MG63 (cell line): Measurements from ENCODE around the gene LAGE3. TPM values are rescaled to one million over a fixed set of nuclear protein-coding genes. Genes with fewer than 3 reads are reported as not detected.
A peak's percentile ranks its signal among the peaks of the same experiment; 100 is the strongest.

Experiments used
- DNase-seq: peaks from one replicate; pipeline ENCODE4 v3.0.0-alpha.2; 2020
- H3K27me3 ChIP-seq: fragments of 250-450 bp; sonication (Bioruptor Pico); 2 replicates; pipeline ENCODE4 v1.5.1; 2020; ENCODE audit warnings: mild to moderate bottlenecking, moderate library complexity
- H3K36me3 ChIP-seq: fragments of 250-450 bp; sonication (Bioruptor Pico); 2 replicates; pipeline ENCODE4 v1.5.1; 2020; ENCODE audit warnings: mild to moderate bottlenecking, moderate library complexity
- H3K4me3 ChIP-seq: fragments of 250-450 bp; sonication (Bioruptor Pico); 2 replicates; pipeline ENCODE4 v1.5.1; 2020; ENCODE audit warnings: mild to moderate bottlenecking, moderate library complexity
- H3K9me3 ChIP-seq: fragments of 250-450 bp; sonication (Bioruptor Pico); 2 replicates; pipeline ENCODE4 v1.5.1; 2020; ENCODE audit warnings: mild to moderate bottlenecking, moderate library complexity
- total RNA-seq: library from RNA; depleted of rRNA; stranded (reverse); fragments of >200 nt; shearing (Covaris generic); gene quantifications from 2 replicates; pipeline ENCODE4 v1.2.3, GENCODE V29; 2014; ENCODE audit warnings: low replicate concordance; rRNA removed

Gene LAGE3
- 20.5 and 25.7 TPM in 2 replicates for total RNA-seq

GRCh38 chrX:154478728-154479622 lies at the start of gene LAGE3:
Gene LAGE3 (minus strand): TSS chrX:154479281. CDS start chrX:154478915, 366 bp downstream.
- Histone ChIP-seq H3K36me3 (0 out of 2 replicates have a peak, but pooled peaks cover under 1% of the 10 kb centered on the region), H3K27me3 (no peaks in the 10 kb centered on the region), H3K9me3 (no peaks in the 10 kb centered on the region), H3K4me3 (peak within 1 kb of the TSS; percentile 48)
- DNase-seq: peak; percentile 84

DNA sequence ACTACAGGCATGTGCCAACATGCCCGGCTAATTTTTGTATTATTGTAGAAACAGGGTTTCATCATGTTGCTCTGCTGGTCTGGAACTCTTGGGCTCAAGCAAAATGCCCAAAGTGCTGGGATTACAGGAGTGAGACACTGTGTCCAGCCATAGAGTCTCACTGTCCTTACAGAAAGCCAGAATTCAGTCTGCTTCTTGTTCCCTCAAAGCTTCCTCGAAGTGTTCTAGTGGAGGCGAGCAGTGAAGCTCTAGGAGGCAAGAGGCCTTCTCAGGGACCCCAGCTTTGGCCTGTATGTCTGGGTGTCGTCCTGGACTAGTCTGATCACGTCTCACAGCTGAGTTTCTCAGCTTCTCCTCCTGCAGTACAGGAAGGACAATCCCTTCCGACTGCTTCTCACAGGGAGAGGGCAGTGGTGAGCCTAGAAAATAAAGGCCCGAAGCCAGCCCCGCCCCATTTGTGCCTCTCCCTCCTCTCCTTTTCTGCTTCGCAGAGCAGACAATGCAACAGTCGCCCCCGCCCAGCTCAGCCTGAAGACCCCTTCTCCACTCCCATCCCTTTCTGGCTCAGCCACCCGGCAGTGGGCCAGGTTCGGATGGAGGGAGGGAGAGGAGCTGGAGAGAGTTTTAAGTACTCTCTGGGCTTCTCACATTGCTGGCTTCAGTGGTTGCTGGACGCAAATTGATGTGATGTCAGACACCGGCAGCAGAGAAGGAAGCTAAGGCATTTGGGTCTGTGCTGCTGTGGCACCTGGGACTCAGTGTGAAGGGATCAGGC lies 48.0 kb upstream of the LAGE3 start:
- DNase-seq: peak; percentile 75
- H3K36me3 ChIP-seq: no peaks in the 10 kb centered on the region
- no peaks in the 10 kb centered on the region for H3K27me3 ChIP-seq
- no peak overlapping the region for H3K4me3 ChIP-seq
- no peaks in the 10 kb centered on the region for H3K9me3 ChIP-seq

DNA sequence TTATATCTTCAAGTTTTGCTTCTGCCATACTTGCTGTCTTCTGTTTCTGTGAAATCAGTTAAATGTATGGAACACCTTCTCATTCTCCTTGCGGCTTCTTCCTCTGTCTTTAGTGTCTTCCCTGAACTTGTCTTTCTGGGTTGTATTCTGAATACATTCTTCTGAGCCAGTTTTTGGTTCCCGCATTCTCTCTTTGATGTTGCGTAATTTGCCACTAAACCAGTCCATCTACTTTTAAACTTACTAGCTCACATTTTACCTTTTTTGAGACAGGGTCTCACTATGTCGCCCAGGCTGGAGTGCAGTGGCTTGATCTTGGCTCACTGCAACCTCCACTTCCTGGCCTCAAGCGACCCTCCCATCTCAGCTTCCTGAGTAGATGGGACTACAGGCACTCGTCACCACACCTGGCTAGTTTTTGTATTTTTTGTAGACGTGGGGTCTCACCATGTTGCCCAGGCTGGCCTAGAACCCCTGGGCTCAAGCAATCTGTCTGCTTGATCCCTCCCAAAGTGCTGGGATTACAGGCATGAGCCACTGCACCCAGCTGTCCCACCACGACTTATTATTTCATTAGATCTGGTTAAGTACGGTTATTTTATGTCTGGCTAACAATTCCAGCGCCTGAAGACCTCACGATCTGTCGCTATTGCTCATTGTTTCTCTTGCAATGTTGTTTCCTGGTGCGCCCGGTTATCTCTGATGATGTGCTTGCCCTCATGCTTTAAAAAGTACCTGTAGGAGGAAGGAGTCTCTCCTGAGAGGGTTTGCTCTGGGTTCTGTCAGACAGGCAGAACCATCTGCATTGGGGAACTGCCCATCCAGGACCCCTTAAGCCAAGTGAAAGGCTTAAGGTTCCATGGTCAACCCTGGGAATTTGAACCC lies 46.8 kb upstream of the LAGE3 start:
- H3K4me3 ChIP-seq: no peak overlapping the region
- H3K36me3 ChIP-seq: no peaks in the 10 kb centered on the region
- no peaks in the 10 kb centered on the region for H3K27me3 ChIP-seq
- H3K9me3 ChIP-seq: no peaks in the 10 kb centered on the region
- DNase-seq: no peak

GRCh38 chrX:154519389-154519788 lies 40.3 kb upstream of the LAGE3 start:
- no peak for DNase-seq
- no peaks in the 10 kb centered on the region for H3K36me3 ChIP-seq
- H3K27me3 ChIP-seq: no peaks in the 10 kb centered on the region
- H3K4me3 ChIP-seq: no peak overlapping the region
- no peaks in the 10 kb centered on the region for H3K9me3 ChIP-seq

GRCh38 chrX:154517101-154517781 lies 38.2 kb upstream of the LAGE3 start:
- no peaks in the 10 kb centered on the region for H3K27me3 ChIP-seq
- H3K36me3 ChIP-seq: no peaks in the 10 kb centered on the region
- no peak for DNase-seq
- H3K9me3 ChIP-seq: no peaks in the 10 kb centered on the region
- H3K4me3 ChIP-seq: no peak overlapping the region

DNA sequence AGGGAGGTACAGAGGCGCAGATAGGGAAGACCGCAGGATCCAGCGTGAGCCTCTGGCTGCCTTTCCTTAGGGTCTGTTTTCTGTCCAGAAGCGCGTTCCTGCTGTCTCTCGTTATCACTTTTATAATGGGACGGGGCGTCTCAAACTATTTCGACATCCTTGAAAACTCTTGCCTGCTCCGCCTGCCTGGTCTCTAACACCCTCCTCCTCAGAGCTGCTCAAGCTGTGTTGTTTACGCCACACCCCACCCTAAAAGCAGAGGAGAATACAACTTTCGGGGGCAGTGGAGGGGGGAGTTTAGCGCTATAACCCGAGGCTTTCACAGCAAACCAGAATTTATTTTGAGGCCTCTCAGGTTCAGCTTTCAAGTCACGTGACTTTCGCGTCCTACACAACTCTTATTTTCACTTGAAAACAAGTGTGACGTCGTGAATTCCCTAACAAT lies 37.6 kb upstream of the LAGE3 start:
- DNase-seq: no peak
- peak overlapping the region; percentile 61 for H3K4me3 ChIP-seq
- no peaks in the 10 kb centered on the region for H3K9me3 ChIP-seq
- H3K36me3 ChIP-seq: no peaks in the 10 kb centered on the region
- H3K27me3 ChIP-seq: no peaks in the 10 kb centered on the region

DNA sequence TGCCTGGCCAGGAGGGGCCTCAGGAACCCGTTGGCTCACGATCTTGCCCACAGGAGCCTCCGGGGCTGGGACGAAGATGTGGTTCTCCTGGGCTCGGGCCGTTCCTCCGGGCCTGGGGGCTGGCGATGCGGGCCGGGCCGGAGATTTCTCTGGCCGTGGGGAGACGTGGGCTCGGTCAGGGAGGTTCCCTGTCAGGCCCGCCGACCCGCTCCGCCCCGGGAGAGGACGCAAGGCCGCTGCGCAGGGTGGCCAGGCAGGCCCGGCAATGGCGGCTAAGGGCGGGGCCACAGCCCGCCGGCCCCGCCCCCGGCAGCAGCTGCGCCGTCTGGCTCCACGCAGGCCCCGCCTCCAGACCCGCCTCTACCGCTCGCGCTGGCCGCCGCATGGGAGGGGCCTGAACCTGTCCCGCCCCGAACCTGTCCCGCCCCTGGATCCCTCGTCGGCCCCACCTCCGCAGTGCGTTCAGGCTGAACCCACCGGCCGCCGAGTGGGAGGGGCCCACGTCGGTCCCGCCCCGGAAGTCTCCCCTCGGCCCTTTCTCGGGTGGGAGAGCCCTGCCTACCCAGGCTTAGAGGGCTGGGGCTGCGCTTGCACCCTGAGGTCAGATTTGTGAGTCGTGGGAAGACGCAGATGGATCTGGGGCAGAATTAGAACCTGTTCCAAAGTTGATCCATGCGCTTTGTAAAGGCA lies 37.0 kb upstream of the LAGE3 start, which contains the start of gene FAM3A:
FAM3A (minus strand) TSS at position 267 of the 690 bp plus-strand sequence. CDS start 460 bp downstream, outside the sequence.
- H3K36me3 ChIP-seq: no peaks in the 10 kb centered on the region
- no peaks in the 10 kb centered on the region for H3K9me3 ChIP-seq
- DNase-seq: peak; percentile 86
- H3K4me3 ChIP-seq: peak within 1 kb of the TSS; percentile 61
- no peaks in the 10 kb centered on the region for H3K27me3 ChIP-seq

DNA sequence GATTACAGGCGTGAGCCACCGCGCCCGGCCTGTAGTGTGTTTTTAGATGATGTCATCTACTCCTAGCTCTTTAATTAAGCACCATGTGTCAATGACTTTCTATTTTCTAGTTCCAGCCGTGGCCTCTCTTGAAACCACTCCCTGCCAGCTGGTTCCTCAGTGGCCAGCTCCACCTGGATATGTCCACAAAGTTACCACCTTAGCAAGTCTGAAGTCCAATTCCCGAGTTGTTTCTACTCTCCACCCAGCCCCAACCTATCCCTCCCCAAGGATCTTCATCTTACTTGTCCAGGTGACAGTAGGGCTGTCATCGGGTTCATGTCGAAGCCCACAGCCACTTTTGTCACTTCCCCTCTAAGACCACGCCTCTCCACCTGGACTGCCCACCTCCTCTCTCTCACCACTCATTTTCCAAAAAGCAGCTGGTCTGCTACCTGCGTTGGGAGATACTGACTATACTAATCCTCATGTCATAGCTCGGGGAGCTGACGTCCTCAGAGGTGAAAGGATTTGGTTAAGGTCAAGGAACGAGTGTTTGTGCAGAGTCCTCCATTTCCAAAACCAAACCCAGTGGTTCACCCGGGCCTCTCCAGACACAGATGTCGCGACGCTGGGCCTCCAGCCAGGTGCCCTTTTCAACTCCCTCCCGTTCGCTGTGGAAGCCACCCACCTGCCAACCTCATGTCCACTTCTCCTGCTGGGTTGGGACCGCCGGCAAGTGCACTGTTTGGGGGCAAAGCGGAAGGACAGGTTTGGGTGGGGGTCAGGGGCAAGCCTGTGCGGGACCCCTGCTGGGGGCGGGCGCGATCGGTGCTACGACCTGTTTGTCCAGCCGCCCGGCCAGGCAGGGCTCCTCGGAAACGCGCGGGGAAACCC lies 36.2 kb upstream of the LAGE3 start:
- H3K27me3 ChIP-seq: no peaks in the 10 kb centered on the region
- no peak for DNase-seq
- H3K4me3 ChIP-seq: peak overlapping the region; percentile 61
- H3K9me3 ChIP-seq: no peaks in the 10 kb centered on the region
- no peaks in the 10 kb centered on the region for H3K36me3 ChIP-seq

DNA sequence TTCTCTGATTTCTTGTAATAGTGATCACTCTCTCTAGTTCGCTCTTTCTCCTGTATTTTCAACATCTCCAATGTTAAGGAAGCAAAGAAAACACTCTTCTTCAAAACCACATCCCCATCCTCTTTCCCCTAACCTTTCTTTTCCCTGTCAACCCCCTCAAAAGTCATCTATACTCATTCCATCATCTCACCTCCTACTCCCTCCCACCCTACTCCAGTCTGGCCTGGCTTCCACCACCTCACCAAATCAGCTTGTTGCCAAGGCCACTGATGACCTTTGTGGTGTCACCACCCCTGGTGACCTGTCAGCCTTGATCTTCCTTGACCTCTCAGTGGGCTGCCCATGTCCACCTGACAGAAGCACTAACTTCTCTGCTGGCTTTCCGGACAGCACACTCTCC lies 34.6 kb upstream of the LAGE3 start:
- Histone ChIP-seq H3K27me3 (no peaks in the 10 kb centered on the region), H3K9me3 (no peaks in the 10 kb centered on the region), H3K36me3 (peaks cover 3% of the 10 kb centered on the region), H3K4me3 (no peak overlapping the region)
- DNase-seq: no peak

DNA sequence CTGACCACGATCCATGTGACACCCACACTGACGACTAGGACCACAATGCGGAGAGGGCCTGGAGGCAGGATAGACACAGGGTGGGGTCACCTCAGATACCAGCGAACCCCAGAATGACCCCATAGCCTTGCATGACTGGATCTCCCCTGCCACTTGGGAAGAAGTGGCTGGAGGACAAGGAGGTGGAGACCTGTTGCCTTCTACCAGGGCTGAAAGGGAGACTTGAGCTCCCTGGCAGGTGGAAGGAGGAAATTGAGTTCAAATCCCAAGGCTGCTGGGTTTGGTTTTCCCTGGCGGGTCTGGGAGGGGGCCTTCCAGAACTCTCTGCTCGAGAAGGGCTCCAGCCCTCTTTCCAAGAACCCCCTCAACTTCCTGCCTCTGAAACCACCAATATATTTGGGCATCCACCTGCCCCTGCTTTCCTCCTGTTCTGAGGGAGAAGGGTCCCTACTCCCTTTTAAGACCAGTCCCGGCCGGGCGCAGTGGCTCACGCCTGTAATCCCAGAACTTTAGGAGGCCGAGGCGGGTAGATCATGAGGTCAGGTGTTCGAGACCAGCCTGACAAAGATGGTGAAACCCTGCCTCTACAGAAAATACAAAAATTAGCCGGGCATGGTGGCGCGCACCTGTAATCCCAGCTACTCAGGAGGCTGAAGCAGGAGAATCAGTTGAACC lies 33.9 kb upstream of the LAGE3 start:
- H3K4me3 ChIP-seq: no peak overlapping the region
- H3K36me3 ChIP-seq: peaks cover 3% of the 10 kb centered on the region
- H3K9me3 ChIP-seq: no peaks in the 10 kb centered on the region
- H3K27me3 ChIP-seq: no peaks in the 10 kb centered on the region
- DNase-seq: no peak

- H3K9me3 ChIP-seq: no peaks in the 10 kb centered on the region
- H3K4me3 ChIP-seq: no peak overlapping the region
- no peaks in the 10 kb centered on the region for H3K27me3 ChIP-seq
- peaks cover 3% of the 10 kb centered on the region for H3K36me3 ChIP-seq
- no peak for DNase-seq
Measured at GRCh38 chrX:154511761-154512160, 32.7 kb upstream of the LAGE3 start.

GRCh38 chrX:154509455-154509854 lies 30.4 kb upstream of the LAGE3 start:
- H3K27me3 ChIP-seq: no peaks in the 10 kb centered on the region
- no peak for DNase-seq
- peaks cover 3% of the 10 kb centered on the region for H3K36me3 ChIP-seq
- H3K4me3 ChIP-seq: no peak overlapping the region
- no peaks in the 10 kb centered on the region for H3K9me3 ChIP-seq

GRCh38 chrX:154508384-154508745 lies 29.3 kb upstream of the LAGE3 start:
- Histone ChIP-seq H3K9me3 (no peaks in the 10 kb centered on the region), H3K27me3 (no peaks in the 10 kb centered on the region), H3K4me3 (no peak overlapping the region), H3K36me3 (peaks cover 3% of the 10 kb centered on the region)
- no peak for DNase-seq

DNA sequence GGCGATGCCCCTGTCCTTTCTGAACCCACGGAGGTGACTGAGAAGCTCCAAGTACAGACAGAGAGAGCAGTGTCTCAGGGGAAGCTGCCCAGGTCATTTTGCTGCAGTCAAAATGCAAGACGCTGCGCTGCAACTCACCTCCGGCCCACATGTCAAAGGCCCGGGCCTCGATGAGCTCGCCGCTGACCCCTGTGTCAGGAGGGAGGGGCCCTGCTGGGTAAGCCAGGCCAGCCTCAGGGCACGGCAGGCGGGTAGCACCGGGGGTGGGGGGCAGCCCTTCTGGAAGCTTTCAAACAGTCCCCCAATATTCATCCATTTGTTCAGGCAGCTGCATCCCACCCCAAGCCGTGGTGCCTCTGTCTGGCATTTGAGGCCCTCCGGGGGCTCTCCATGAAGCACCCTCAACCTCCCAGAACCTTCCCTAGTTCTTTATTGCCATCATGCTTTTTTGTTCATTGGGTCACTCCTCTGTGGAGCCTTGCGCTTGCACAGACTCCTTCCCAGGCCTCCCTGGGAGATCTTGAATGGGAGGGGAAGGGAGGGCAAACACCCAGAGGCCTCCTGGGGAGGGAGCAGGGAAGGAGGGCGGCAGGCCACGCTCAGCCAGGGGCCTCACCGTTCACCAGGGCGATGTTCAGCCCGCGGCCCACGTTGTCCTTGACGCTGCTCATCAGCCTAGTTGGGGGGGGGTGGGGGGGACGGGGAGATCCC lies 28.7 kb upstream of the LAGE3 start:
- H3K36me3 ChIP-seq: peaks cover 3% of the 10 kb centered on the region
- no peaks in the 10 kb centered on the region for H3K27me3 ChIP-seq
- no peaks in the 10 kb centered on the region for H3K9me3 ChIP-seq
- no peak overlapping the region for H3K4me3 ChIP-seq
- DNase-seq: no peak
